Measurements from ENCODE around the gene TIMM44.

DNA sequence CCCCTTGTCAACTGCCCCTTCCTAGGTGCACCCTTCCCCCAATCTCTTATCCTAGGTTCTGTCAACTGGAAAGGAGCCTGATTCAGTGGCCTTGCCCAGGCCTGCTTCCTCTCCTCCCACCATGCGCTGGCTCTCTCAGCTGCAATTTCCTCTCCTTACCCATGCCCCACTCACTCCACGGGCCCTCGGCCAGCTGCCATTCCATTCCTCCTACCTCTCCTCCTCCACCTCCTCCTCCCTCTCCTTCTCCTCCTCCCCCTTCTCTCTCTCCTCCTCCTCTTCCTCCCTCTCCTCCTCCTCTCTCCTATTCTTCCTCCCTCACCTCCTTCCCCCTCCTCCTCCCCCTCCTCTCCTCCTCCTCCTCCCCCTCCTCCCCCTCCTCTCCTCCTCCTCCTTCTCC, 9.6 kb upstream of the TIMM44 start:
- TF ChIP-seq, protein P1, sequence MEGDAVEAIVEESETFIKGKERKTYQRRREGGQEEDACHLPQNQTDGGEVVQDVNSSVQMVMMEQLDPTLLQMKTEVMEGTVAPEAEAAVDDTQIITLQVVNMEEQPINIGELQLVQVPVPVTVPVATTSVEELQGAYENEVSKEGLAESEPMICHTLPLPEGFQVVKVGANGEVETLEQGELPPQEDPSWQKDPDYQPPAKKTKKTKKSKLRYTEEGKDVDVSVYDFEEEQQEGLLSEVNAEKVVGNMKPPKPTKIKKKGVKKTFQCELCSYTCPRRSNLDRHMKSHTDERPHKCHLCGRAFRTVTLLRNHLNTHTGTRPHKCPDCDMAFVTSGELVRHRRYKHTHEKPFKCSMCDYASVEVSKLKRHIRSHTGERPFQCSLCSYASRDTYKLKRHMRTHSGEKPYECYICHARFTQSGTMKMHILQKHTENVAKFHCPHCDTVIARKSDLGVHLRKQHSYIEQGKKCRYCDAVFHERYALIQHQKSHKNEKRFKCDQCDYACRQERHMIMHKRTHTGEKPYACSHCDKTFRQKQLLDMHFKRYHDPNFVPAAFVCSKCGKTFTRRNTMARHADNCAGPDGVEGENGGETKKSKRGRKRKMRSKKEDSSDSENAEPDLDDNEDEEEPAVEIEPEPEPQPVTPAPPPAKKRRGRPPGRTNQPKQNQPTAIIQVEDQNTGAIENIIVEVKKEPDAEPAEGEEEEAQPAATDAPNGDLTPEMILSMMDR (IDR thresholded peaks at IDR 0.05): no peak
- TF ChIP-seq EP300 (IDR thresholded peaks at IDR 0.05) (no peak), POLR2A (IDR thresholded peaks at IDR 0.05) (no peak)

Data from ovary (tissue), 3 donors.